OCI-LY1 (cell line): Measurements from ENCODE around the gene C10orf95.

Experiments
- H2AFZ ChIP-seq: fragments of 200-600 bp; sonication (generic), shearing (Covaris generic); 2 replicates; pipeline ENCODE4 v1.6.0; 2014; ENCODE audit warnings: antibody characterized with exemption, mild to moderate bottlenecking, low read length
- H3F3A ChIP-seq: fragments of 200-600 bp; sonication (generic), shearing (Covaris generic); 2 replicates; pipeline ENCODE4 v1.6.0; 2014; ENCODE audit warnings: mild to moderate bottlenecking, antibody characterized with exemption, low read length, moderate library complexity; ENCODE audit not compliant: insufficient read depth
- H3K27ac ChIP-seq: fragments of 200-600 bp; sonication (generic); 2 replicates; pipeline ENCODE4 v1.5.1; 2014; ENCODE audit warnings: low read length, mixed run types, mild to moderate bottlenecking, low read depth; ENCODE audit not compliant: poor library complexity, severe bottlenecking
- H3K27me3 ChIP-seq: fragments of 200-600 bp; sonication (generic); 2 replicates; pipeline ENCODE4 v1.6.0; 2014; ENCODE audit warnings: antibody characterized with exemption, mild to moderate bottlenecking, low read length, moderate library complexity; ENCODE audit not compliant: insufficient read depth
- H3K36me3 ChIP-seq: fragments of 200-600 bp; sonication (generic); 2 replicates; pipeline ENCODE4 v1.6.1; 2014; ENCODE audit warnings: mild to moderate bottlenecking, antibody characterized with exemption, low read length, moderate library complexity, mixed read lengths; ENCODE audit not compliant: insufficient read depth
- H3K4me1 ChIP-seq: fragments of 200-600 bp; sonication (generic); 2 replicates; pipeline ENCODE4 v1.5.1; 2014; ENCODE audit warnings: mild to moderate bottlenecking, low read length, moderate library complexity; ENCODE audit not compliant: insufficient read depth, severe bottlenecking
- H3K4me2 ChIP-seq: fragments of 200-600 bp; sonication (generic), shearing (Covaris generic); 2 replicates; pipeline ENCODE4 v1.6.1; 2014; ENCODE audit warnings: low read length
- H3K4me3 ChIP-seq: fragments of 200-600 bp; sonication (generic); 2 replicates; pipeline ENCODE4 v1.5.1; 2014; ENCODE audit warnings: low read length, low read depth, mild to moderate bottlenecking, mixed read lengths; ENCODE audit not compliant: poor library complexity, severe bottlenecking
- H3K79me2 ChIP-seq: fragments of 200-600 bp; shearing (Covaris generic); 2 replicates; pipeline ENCODE4 v1.6.1; 2016; ENCODE audit warnings: mixed run types, low read length, mixed read lengths; ENCODE audit not compliant: insufficient read depth
- H3K9ac ChIP-seq: fragments of 200-600 bp; sonication (generic), shearing (Covaris generic); 2 replicates; pipeline ENCODE4 v1.6.1; 2014; ENCODE audit warnings: mild to moderate bottlenecking, low read length, mixed read lengths
- H3K9me2 ChIP-seq: fragments of 200-600 bp; sonication (generic), shearing (Covaris generic); 2 replicates; pipeline ENCODE4 v1.6.1; 2014; ENCODE audit warnings: low read depth, mild to moderate bottlenecking, low read length, mixed read lengths
- H3K9me3 ChIP-seq: fragments of 200-600 bp; shearing (Covaris generic); 2 replicates; pipeline ENCODE4 v1.6.1; 2014; ENCODE audit warnings: low read length, mixed read lengths
- H4K20me1 ChIP-seq: fragments of 200-600 bp; sonication (generic), shearing (Covaris generic); 2 replicates; pipeline ENCODE4 v1.6.0; 2016; ENCODE audit warnings: mild to moderate bottlenecking, low read length; ENCODE audit not compliant: insufficient read depth
- EZH2 ChIP-seq: fragments of 200-600 bp; sonication (generic), shearing (Covaris generic); IDR thresholded peaks from 2 replicates; pipeline ENCODE4 v1.8.0; 2017; ENCODE audit warnings: borderline replicate concordance, mixed run types, mild to moderate bottlenecking, antibody characterized with exemption, low read length, moderate library complexity, mixed read lengths
- TF ChIP-seq, protein P1 (sequence below): fragments of 200-600 bp; sonication (generic), shearing (Covaris generic); IDR thresholded peaks from 2 replicates; pipeline ENCODE4 v1.5.1; 2017; ENCODE audit warnings: mild to moderate bottlenecking, antibody characterized with exemption, low read length, moderate library complexity, mixed read lengths

The C10orf95 gene

DNA sequence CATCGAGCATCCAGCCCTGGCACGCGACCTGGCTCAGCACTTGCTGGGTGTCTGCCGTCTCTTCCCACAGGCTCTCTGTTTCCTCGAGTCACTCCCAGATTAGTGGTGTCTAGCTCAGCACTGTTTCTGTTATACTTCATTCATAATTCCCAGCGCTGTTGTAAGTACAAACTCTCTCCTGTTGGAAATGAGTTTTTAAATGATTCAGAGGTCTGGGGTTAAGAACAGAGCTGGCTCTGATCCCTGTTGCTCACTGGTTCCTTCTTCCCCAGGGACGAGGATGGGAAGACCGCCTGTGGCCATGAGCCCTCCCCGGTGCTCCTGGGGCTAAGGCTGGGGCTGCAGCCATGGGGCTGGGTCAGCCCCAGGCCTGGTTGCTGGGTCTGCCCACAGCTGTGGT, 17.3 kb upstream of the C10orf95 start:
- H4K20me1 ChIP-seq: no peaks in the 10 kb centered on the region
- no peak overlapping the region for H2AFZ ChIP-seq
- no peak overlapping the region for H3K27ac ChIP-seq
- no peak overlapping the region for H3K4me2 ChIP-seq
- no peaks in the 10 kb centered on the region for H3F3A ChIP-seq
- peaks cover 8% of the 10 kb centered on the region for H3K36me3 ChIP-seq
- H3K79me2 ChIP-seq: no peaks in the 10 kb centered on the region
- peaks cover 3% of the 10 kb centered on the region for H3K4me1 ChIP-seq
- no peak for TF ChIP-seq EZH2
- TF ChIP-seq, protein P1, sequence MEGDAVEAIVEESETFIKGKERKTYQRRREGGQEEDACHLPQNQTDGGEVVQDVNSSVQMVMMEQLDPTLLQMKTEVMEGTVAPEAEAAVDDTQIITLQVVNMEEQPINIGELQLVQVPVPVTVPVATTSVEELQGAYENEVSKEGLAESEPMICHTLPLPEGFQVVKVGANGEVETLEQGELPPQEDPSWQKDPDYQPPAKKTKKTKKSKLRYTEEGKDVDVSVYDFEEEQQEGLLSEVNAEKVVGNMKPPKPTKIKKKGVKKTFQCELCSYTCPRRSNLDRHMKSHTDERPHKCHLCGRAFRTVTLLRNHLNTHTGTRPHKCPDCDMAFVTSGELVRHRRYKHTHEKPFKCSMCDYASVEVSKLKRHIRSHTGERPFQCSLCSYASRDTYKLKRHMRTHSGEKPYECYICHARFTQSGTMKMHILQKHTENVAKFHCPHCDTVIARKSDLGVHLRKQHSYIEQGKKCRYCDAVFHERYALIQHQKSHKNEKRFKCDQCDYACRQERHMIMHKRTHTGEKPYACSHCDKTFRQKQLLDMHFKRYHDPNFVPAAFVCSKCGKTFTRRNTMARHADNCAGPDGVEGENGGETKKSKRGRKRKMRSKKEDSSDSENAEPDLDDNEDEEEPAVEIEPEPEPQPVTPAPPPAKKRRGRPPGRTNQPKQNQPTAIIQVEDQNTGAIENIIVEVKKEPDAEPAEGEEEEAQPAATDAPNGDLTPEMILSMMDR: no peak
- no peak overlapping the region for H3K4me3 ChIP-seq
- no peaks in the 10 kb centered on the region for H3K9me3 ChIP-seq
- H3K9ac ChIP-seq: no peak overlapping the region
- H3K27me3 ChIP-seq: no peaks in the 10 kb centered on the region
- no peaks in the 10 kb centered on the region for H3K9me2 ChIP-seq

DNA sequence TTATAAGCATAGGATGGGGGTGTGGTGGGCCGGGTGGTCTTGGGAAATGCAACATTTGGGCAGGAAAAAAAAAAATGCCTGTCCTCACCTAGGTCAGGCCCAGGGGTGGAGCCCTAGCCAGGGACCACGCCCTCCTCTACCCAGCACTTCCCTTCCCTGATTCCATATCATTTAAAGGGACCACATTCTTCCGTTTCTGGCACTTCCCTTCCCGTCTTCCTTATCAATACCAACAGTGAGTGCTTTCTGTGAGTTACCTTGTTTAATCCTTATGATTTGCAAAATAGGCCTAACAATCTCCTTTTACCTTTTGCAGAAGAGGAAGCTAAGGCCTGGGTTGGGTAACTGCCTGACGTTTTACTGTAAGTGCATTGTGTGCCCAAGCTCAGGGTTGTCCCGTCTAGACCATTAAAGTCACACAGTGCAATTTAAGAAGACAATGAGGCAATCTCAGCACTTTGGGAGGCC, 16.7 kb upstream of the C10orf95 start:
- H3K9ac ChIP-seq: no peak overlapping the region
- no peak overlapping the region for H2AFZ ChIP-seq
- H4K20me1 ChIP-seq: no peaks in the 10 kb centered on the region
- H3K4me1 ChIP-seq: peaks cover 10% of the 10 kb centered on the region
- H3K9me2 ChIP-seq: no peaks in the 10 kb centered on the region
- H3K4me2 ChIP-seq: no peak overlapping the region
- H3K27me3 ChIP-seq: no peaks in the 10 kb centered on the region
- no peaks in the 10 kb centered on the region for H3K79me2 ChIP-seq
- TF ChIP-seq, protein P1: no peak
- no peak for TF ChIP-seq EZH2
- no peaks in the 10 kb centered on the region for H3F3A ChIP-seq
- H3K4me3 ChIP-seq: no peak overlapping the region
- no peak overlapping the region for H3K27ac ChIP-seq
- peaks cover 8% of the 10 kb centered on the region for H3K36me3 ChIP-seq
- H3K9me3 ChIP-seq: no peaks in the 10 kb centered on the region

DNA sequence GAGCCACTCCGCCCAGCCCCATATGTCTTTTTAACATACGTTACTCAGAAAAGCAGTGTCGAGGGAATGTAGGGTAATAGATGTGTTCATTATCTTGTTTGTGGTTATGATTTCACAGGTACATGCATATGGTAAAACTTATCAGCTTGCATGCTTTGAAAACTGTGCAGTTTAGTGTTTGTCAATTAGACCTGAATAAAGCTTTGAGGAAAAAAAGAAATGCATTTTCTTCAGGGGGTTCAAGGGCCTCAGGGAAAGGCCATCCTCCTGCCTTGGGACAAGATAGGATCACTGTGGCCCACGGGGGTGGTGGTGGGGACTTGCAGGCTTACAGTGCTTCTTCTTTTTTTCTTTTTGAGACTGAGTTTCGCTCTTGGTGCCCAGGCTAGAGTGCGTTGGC, 16.0 kb upstream of the C10orf95 start:
- Histone ChIP-seq H3K4me2 (no peak overlapping the region), H4K20me1 (no peaks in the 10 kb centered on the region), H3K36me3 (peaks cover 8% of the 10 kb centered on the region), H3K9me3 (no peaks in the 10 kb centered on the region), H2AFZ (no peak overlapping the region), H3K79me2 (no peaks in the 10 kb centered on the region), H3K9me2 (no peaks in the 10 kb centered on the region), H3K4me3 (no peak overlapping the region), H3F3A (no peaks in the 10 kb centered on the region), H3K27me3 (no peaks in the 10 kb centered on the region), H3K9ac (no peak overlapping the region), H3K27ac (no peak overlapping the region), H3K4me1 (peaks cover 17% of the 10 kb centered on the region)
- TF ChIP-seq, protein P1: no peak
- no peak for TF ChIP-seq EZH2
